Measurements from ENCODE around the gene LATS2.

LATS2 gene

DNA sequence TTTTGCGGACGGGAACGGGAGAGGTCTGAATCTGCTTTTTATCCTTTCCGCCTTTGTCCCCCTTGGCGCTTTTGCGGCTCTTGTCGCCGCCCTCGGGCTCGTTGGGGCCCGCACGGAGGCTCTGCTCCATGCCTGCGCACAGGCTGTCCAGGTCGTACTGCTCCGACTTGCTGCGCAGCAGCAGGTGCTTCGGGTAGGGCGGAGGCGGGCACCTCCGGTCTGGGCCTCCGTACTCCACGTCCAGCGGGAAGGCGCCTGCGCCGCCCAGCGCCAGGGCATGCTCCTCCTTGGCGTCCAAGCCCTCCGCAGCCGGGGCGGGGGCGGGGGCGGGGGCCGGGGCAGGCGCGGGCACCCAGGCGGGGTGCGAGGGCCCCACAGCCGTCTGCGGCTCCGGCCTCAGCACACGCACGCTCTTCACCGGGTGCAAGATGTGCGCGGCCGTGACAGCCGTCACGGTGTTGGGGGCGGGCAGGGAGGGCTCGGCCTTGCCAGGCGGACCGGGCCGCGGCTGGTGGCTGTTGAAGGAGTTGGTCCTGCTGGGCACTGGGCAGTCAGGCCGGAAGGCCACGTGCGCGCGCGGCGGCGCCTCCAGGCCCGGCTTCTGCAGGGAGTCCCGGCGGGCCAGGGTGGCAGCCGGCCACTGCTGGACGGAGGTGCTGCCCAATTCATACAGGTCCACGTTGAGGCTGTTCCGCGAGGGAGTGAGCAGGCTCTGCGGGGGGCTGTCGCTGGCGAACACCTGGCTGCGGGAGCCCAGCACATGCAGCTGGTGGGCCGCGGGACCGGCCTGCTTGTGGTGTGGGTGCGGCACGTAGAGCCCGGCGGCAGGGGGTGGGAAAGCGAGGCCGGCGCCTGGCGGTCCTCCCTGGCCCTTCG lies 73.1 kb downstream of the LATS2 start:
- no peaks in the 10 kb centered on the region for H3K4me1 ChIP-seq (ENCODE audit: control insufficient read depth in 1 of 2, insufficient read depth in 2 of 2, low read length in 2 of 2)
- no peak overlapping the region for H3K27ac ChIP-seq (ENCODE audit: low read depth, low read length)
- H3K36me3 ChIP-seq (ENCODE audit: control insufficient read depth in 1 of 2, insufficient read depth in 2 of 2, low read length in 2 of 2), result peaks cover 53 to 60% of the 10 kb centered on the region in 2 experiments
- H4K12ac ChIP-seq (ENCODE audit: low read depth, low read length), result no peak overlapping the region
- no peak for DNase-seq
- H3K79me2 ChIP-seq (ENCODE audit: control insufficient read depth, insufficient read depth, low read length, poor library complexity), result peaks cover under 1% of the 10 kb centered on the region
- peaks cover 2% of the 10 kb centered on the region for H3K9me3 ChIP-seq (ENCODE audit: insufficient read depth, low read depth, low read length)
- no peak overlapping the region for H3K14ac ChIP-seq (ENCODE audit: low read length)
- H3K27me3 ChIP-seq (ENCODE audit: insufficient read depth, low read length), result no peaks in the 10 kb centered on the region
- H3K18ac ChIP-seq (ENCODE audit: low read length), result no peak overlapping the region
- no peak overlapping the region for H3K4me2 ChIP-seq (ENCODE audit: low read length)
- no peak overlapping the region for H2AK5ac ChIP-seq (ENCODE audit: low read length)
- H3K4me3 ChIP-seq (ENCODE audit: low read depth, low read length), result no peak overlapping the region
- WGBS (ENCODE audit: extremely low coverage, insufficient coverage, insufficient read length), result no CpG with 5 or more reads among the region's 87 CpGs
- H3K79me1 ChIP-seq (ENCODE audit: low read length), result no peaks in the 10 kb centered on the region
- H3K9ac ChIP-seq (ENCODE audit: low read length), result no peak overlapping the region
- H3K23ac ChIP-seq (ENCODE audit: low read length), result no peak overlapping the region
- no peak overlapping the region for H2AFZ ChIP-seq (ENCODE audit: insufficient read depth, low read length, poor library complexity)
- no peak overlapping the region for H3K4ac ChIP-seq (ENCODE audit: low read depth, low read length)
- H2BK5ac ChIP-seq (ENCODE audit: low read depth, low read length, poor library complexity), result no peak overlapping the region
- no peak overlapping the region for H2BK120ac ChIP-seq (ENCODE audit: insufficient read depth, low read length, poor library complexity)
- H2BK12ac ChIP-seq (ENCODE audit: low read length), result no peak overlapping the region
- no peak overlapping the region for H4K8ac ChIP-seq (ENCODE audit: low read depth, low read length)
- no peak overlapping the region for H4K91ac ChIP-seq (ENCODE audit: low read depth, low read length)

DNA sequence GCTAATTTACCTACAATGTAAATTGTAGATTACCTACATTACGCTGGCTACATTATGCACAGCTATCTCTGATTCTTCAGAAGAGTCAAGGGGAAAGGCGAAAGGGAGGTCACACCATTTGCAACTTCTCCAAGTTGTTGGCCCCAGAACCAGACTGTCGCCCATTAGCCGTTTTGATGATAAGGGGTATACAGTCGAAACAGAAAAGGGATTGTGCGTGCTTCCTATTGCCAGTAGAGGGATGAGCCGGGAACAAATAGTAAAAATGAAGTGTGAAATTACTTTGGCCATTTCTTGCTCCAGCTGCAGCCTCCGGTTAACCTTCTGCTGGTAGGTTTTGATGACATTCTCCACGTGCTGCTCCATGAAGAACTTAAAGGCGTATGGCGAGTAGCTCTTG lies 73.8 kb downstream of the LATS2 start:
- no peak overlapping the region for H2AK5ac ChIP-seq (ENCODE audit: low read length)
- no peak overlapping the region for H2BK5ac ChIP-seq (ENCODE audit: low read depth, low read length, poor library complexity)
- H3K27ac ChIP-seq (ENCODE audit: low read depth, low read length), result no peak overlapping the region
- no peaks in the 10 kb centered on the region for H3K4me1 ChIP-seq (ENCODE audit: control insufficient read depth in 1 of 2, insufficient read depth in 2 of 2, low read length in 2 of 2)
- no peak overlapping the region for H3K23ac ChIP-seq (ENCODE audit: low read length)
- no peak overlapping the region for H3K4me3 ChIP-seq (ENCODE audit: low read depth, low read length)
- H4K12ac ChIP-seq (ENCODE audit: low read depth, low read length), result no peak overlapping the region
- no peak overlapping the region for H3K9ac ChIP-seq (ENCODE audit: low read length)
- WGBS (ENCODE audit: extremely low coverage, insufficient coverage, insufficient read length), result no CpG with 5 or more reads among the region's 11 CpGs
- H2AFZ ChIP-seq (ENCODE audit: insufficient read depth, low read length, poor library complexity), result no peak overlapping the region
- H3K27me3 ChIP-seq (ENCODE audit: insufficient read depth, low read length), result no peaks in the 10 kb centered on the region
- H3K14ac ChIP-seq (ENCODE audit: low read length), result no peak overlapping the region
- no peak overlapping the region for H4K91ac ChIP-seq (ENCODE audit: low read depth, low read length)
- H2BK12ac ChIP-seq (ENCODE audit: low read length), result no peak overlapping the region
- H3K4ac ChIP-seq (ENCODE audit: low read depth, low read length), result no peak overlapping the region
- H3K18ac ChIP-seq (ENCODE audit: low read length), result no peak overlapping the region
- peaks cover 2% of the 10 kb centered on the region for H3K9me3 ChIP-seq (ENCODE audit: insufficient read depth, low read depth, low read length)
- DNase-seq, result no peak
- H2BK120ac ChIP-seq (ENCODE audit: insufficient read depth, low read length, poor library complexity), result no peak overlapping the region
- no peak overlapping the region for H4K8ac ChIP-seq (ENCODE audit: low read depth, low read length)
- H3K36me3 ChIP-seq (ENCODE audit: control insufficient read depth in 1 of 2, insufficient read depth in 2 of 2, low read length in 2 of 2), result peaks cover 56 to 62% of the 10 kb centered on the region in 2 experiments
- no peak overlapping the region for H3K4me2 ChIP-seq (ENCODE audit: low read length)
- H3K79me1 ChIP-seq (ENCODE audit: low read length), result no peaks in the 10 kb centered on the region
- no peaks in the 10 kb centered on the region for H3K79me2 ChIP-seq (ENCODE audit: control insufficient read depth, insufficient read depth, low read length, poor library complexity)

DNA sequence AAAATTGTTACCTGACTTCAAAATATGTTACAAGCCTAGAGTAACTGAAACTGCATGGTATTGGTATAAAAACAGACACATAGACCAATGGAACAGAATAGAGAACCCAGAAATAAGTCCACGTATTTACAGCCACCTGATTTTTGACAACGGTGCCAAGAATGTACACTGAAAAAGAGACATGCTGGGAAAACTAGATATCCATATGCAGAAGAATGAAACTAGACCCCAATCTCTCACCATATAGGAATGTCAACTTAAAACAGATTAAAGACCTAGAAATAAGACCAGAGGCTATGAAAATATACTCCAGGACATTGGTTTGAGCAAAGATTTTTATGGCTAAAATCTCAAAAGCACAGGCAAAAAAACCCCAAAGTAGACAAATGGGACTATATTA lies 76.5 kb downstream of the LATS2 start:
- Histone ChIP-seq H3K4me3 (ENCODE audit: low read depth, low read length) (no peak overlapping the region), H2BK120ac (ENCODE audit: insufficient read depth, low read length, poor library complexity) (no peak overlapping the region), H3K4ac (ENCODE audit: low read depth, low read length) (no peak overlapping the region), H3K27me3 (ENCODE audit: insufficient read depth, low read length) (no peaks in the 10 kb centered on the region), H4K12ac (ENCODE audit: low read depth, low read length) (no peak overlapping the region), H2AK5ac (ENCODE audit: low read length) (no peak overlapping the region), H3K79me1 (ENCODE audit: low read length) (no peaks in the 10 kb centered on the region), H3K23ac (ENCODE audit: low read length) (no peak overlapping the region), H3K18ac (ENCODE audit: low read length) (no peak overlapping the region), H3K14ac (ENCODE audit: low read length) (no peak overlapping the region), H4K91ac (ENCODE audit: low read depth, low read length) (no peak overlapping the region), H3K4me2 (ENCODE audit: low read length) (no peak overlapping the region), H3K9ac (ENCODE audit: low read length) (no peak overlapping the region), H2BK5ac (ENCODE audit: low read depth, low read length, poor library complexity) (no peak overlapping the region), H3K79me2 (ENCODE audit: control insufficient read depth, insufficient read depth, low read length, poor library complexity) (no peaks in the 10 kb centered on the region), H3K4me1 (ENCODE audit: control insufficient read depth in 1 of 2, insufficient read depth in 2 of 2, low read length in 2 of 2) (no peaks in the 10 kb centered on the region), H3K9me3 (ENCODE audit: insufficient read depth, low read depth, low read length) (peaks cover 2% of the 10 kb centered on the region), H4K8ac (ENCODE audit: low read depth, low read length) (no peak overlapping the region), H2BK12ac (ENCODE audit: low read length) (no peak overlapping the region), H3K36me3 (ENCODE audit: control insufficient read depth in 1 of 2, insufficient read depth in 2 of 2, low read length in 2 of 2) (peaks cover 55 to 64% of the 10 kb centered on the region in 2 experiments), H3K27ac (ENCODE audit: low read depth, low read length) (no peak overlapping the region), H2AFZ (ENCODE audit: insufficient read depth, low read length, poor library complexity) (no peak overlapping the region)
- WGBS (ENCODE audit: extremely low coverage, insufficient coverage, insufficient read length), result no CpG with 5 or more reads among the region's 2 CpGs
- DNase-seq, result no peak

DNA sequence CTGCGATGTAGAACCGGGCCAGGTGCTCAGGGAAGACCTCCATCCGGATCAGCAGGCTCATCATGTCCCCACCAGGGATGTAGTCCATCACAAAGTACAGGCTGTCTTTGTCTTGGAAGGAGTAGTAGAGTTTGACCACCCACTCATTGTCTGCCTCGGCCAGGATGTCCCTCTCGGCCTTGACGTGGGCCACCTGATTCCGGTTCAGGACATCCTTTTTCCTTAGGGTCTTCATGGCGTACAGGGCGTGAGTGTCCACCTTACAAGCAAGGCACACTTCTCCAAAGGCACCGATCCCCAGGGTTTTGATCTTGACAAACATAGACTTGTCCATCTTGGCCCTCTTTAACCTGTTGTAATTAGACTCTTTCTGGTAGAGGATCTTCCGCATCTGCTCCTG lies 78.0 kb downstream of the LATS2 start:
- no peak overlapping the region for H3K4me2 ChIP-seq (ENCODE audit: low read length)
- no peak overlapping the region for H2BK5ac ChIP-seq (ENCODE audit: low read depth, low read length, poor library complexity)
- no peak overlapping the region for H4K12ac ChIP-seq (ENCODE audit: low read depth, low read length)
- WGBS (ENCODE audit: extremely low coverage, insufficient coverage, insufficient read length), result no CpG with 5 or more reads among the region's 11 CpGs
- no peak overlapping the region for H3K27ac ChIP-seq (ENCODE audit: low read depth, low read length)
- H3K27me3 ChIP-seq (ENCODE audit: insufficient read depth, low read length), result no peaks in the 10 kb centered on the region
- peaks cover 50 to 63% of the 10 kb centered on the region in 2 experiments for H3K36me3 ChIP-seq (ENCODE audit: control insufficient read depth in 1 of 2, insufficient read depth in 2 of 2, low read length in 2 of 2)
- H3K14ac ChIP-seq (ENCODE audit: low read length), result no peak overlapping the region
- no peaks in the 10 kb centered on the region for H3K4me1 ChIP-seq (ENCODE audit: control insufficient read depth in 1 of 2, insufficient read depth in 2 of 2, low read length in 2 of 2)
- no peak overlapping the region for H4K91ac ChIP-seq (ENCODE audit: low read depth, low read length)
- DNase-seq, result no peak
- no peak overlapping the region for H2AFZ ChIP-seq (ENCODE audit: insufficient read depth, low read length, poor library complexity)
- peaks cover 1% of the 10 kb centered on the region for H3K9me3 ChIP-seq (ENCODE audit: insufficient read depth, low read depth, low read length)
- H3K4me3 ChIP-seq (ENCODE audit: low read depth, low read length), result no peak overlapping the region
- H3K18ac ChIP-seq (ENCODE audit: low read length), result no peak overlapping the region
- H4K8ac ChIP-seq (ENCODE audit: low read depth, low read length), result no peak overlapping the region
- no peaks in the 10 kb centered on the region for H3K79me1 ChIP-seq (ENCODE audit: low read length)
- H3K4ac ChIP-seq (ENCODE audit: low read depth, low read length), result no peak overlapping the region
- H3K79me2 ChIP-seq (ENCODE audit: control insufficient read depth, insufficient read depth, low read length, poor library complexity), result no peaks in the 10 kb centered on the region
- H2BK120ac ChIP-seq (ENCODE audit: insufficient read depth, low read length, poor library complexity), result no peak overlapping the region
- H2BK12ac ChIP-seq (ENCODE audit: low read length), result no peak overlapping the region
- H3K23ac ChIP-seq (ENCODE audit: low read length), result no peak overlapping the region
- H2AK5ac ChIP-seq (ENCODE audit: low read length), result no peak overlapping the region
- no peak overlapping the region for H3K9ac ChIP-seq (ENCODE audit: low read length)

Data from trophoblast cell (in vitro differentiated cells and primary cell).